HL-60 (cell line): ENCODE measurements around the gene CYSRT1.

ENCODE experiments used
- DNase-seq, 2 experiments: peaks; one replicate each; pipeline ENCODE4 v3.0.0-alpha.2; 2010 to 2020; ENCODE audit warnings: low read depth in 1 of 2, low spot score in 1 of 2
- H3K27ac ChIP-seq: fragments of 250-450 bp; sonication (Bioruptor Pico); replicated peaks from 2 replicates; pipeline ENCODE4 v1.5.1; 2020; ENCODE audit warnings: mild to moderate bottlenecking, moderate library complexity
- H3K27me3 ChIP-seq: fragments of 250-450 bp; sonication (Bioruptor Pico); 2 replicates; pipeline ENCODE4 v1.5.1; 2021; ENCODE audit warnings: mild to moderate bottlenecking, moderate library complexity; ENCODE audit not compliant: insufficient read depth, poor library complexity, severe bottlenecking
- H3K4me3 ChIP-seq: replicated peaks from 2 replicates; pipeline ENCODE4 v1.5.1; 2011; ENCODE audit warnings: mild to moderate bottlenecking, control low read depth, low read length; ENCODE audit not compliant: insufficient read depth
- GABPA ChIP-seq: IDR thresholded peaks from 2 replicates; pipeline ENCODE4 v1.6.1; 2012; ENCODE audit warnings: low read depth
- POLR2AphosphoS5 ChIP-seq: IDR thresholded peaks from 2 replicates; pipeline ENCODE4 v1.6.1; 2012; ENCODE audit warnings: low read depth
- SPI1 ChIP-seq: IDR thresholded peaks from 2 replicates; pipeline ENCODE4 v1.6.1; 2012; ENCODE audit warnings: low read depth, mild to moderate bottlenecking, borderline replicate concordance
- TF ChIP-seq, protein P1 (sequence below): IDR thresholded peaks from 2 replicates; pipeline ENCODE4 v1.6.1; 2012; ENCODE audit warnings: low read depth; ENCODE audit not compliant: insufficient replicate concordance
- TF ChIP-seq, protein P2 (sequence below): IDR thresholded peaks from one replicate; pipeline ENCODE4 v1.5.1; 2011; ENCODE audit warnings: low read length, control low read depth, inconsistent platforms; ENCODE audit not compliant: insufficient read depth

CYSRT1 gene

DNA sequence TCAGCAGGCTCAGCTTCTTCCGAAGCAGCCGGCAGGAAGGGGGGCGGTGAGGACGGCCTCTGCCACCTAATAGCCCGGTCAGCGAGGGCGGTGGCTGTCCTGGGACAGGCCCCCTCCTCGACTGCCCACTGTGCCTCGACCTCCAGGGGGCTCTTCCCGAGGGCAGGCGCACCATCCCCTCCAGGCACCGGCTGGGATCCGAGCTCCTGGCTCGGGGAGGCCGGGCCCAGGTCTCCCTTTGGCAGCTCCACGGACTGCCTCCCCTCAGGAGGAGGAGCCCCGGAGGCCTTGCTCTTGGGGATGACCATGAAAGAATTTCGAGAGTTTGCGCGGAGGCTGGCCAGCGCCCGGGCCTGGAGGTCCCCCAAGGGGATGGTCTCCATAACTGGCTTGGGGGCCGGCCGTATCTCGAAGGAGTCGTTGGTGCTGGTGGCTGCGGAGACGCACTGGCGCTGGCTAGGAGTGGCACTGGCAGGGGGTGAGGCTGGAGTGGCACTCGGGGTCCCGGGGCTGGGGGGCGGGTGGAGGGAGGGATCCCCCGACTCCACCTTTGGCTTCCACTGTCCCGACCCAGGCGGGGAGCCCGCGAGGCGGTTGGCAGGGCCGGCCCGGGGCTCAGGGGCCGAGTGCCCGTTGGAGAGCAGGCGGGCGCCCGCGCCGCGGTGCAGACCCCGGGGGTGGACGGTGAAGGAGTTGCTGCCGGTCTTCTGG lies 25.4 kb upstream of the CYSRT1 start:
- Histone ChIP-seq H3K27me3 (no peaks in the 10 kb centered on the region), H3K4me3 (peak overlapping the region; percentile 36), H3K27ac (no peak overlapping the region)
- TF ChIP-seq POLR2AphosphoS5, result no peak
- TF ChIP-seq, protein P1, sequence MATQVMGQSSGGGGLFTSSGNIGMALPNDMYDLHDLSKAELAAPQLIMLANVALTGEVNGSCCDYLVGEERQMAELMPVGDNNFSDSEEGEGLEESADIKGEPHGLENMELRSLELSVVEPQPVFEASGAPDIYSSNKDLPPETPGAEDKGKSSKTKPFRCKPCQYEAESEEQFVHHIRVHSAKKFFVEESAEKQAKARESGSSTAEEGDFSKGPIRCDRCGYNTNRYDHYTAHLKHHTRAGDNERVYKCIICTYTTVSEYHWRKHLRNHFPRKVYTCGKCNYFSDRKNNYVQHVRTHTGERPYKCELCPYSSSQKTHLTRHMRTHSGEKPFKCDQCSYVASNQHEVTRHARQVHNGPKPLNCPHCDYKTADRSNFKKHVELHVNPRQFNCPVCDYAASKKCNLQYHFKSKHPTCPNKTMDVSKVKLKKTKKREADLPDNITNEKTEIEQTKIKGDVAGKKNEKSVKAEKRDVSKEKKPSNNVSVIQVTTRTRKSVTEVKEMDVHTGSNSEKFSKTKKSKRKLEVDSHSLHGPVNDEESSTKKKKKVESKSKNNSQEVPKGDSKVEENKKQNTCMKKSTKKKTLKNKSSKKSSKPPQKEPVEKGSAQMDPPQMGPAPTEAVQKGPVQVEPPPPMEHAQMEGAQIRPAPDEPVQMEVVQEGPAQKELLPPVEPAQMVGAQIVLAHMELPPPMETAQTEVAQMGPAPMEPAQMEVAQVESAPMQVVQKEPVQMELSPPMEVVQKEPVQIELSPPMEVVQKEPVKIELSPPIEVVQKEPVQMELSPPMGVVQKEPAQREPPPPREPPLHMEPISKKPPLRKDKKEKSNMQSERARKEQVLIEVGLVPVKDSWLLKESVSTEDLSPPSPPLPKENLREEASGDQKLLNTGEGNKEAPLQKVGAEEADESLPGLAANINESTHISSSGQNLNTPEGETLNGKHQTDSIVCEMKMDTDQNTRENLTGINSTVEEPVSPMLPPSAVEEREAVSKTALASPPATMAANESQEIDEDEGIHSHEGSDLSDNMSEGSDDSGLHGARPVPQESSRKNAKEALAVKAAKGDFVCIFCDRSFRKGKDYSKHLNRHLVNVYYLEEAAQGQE, result no peak
- TF ChIP-seq GABPA, result no peak
- TF ChIP-seq SPI1, result no peak
- TF ChIP-seq, protein P2, sequence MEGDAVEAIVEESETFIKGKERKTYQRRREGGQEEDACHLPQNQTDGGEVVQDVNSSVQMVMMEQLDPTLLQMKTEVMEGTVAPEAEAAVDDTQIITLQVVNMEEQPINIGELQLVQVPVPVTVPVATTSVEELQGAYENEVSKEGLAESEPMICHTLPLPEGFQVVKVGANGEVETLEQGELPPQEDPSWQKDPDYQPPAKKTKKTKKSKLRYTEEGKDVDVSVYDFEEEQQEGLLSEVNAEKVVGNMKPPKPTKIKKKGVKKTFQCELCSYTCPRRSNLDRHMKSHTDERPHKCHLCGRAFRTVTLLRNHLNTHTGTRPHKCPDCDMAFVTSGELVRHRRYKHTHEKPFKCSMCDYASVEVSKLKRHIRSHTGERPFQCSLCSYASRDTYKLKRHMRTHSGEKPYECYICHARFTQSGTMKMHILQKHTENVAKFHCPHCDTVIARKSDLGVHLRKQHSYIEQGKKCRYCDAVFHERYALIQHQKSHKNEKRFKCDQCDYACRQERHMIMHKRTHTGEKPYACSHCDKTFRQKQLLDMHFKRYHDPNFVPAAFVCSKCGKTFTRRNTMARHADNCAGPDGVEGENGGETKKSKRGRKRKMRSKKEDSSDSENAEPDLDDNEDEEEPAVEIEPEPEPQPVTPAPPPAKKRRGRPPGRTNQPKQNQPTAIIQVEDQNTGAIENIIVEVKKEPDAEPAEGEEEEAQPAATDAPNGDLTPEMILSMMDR, result no peak
- no peak for DNase-seq

DNA sequence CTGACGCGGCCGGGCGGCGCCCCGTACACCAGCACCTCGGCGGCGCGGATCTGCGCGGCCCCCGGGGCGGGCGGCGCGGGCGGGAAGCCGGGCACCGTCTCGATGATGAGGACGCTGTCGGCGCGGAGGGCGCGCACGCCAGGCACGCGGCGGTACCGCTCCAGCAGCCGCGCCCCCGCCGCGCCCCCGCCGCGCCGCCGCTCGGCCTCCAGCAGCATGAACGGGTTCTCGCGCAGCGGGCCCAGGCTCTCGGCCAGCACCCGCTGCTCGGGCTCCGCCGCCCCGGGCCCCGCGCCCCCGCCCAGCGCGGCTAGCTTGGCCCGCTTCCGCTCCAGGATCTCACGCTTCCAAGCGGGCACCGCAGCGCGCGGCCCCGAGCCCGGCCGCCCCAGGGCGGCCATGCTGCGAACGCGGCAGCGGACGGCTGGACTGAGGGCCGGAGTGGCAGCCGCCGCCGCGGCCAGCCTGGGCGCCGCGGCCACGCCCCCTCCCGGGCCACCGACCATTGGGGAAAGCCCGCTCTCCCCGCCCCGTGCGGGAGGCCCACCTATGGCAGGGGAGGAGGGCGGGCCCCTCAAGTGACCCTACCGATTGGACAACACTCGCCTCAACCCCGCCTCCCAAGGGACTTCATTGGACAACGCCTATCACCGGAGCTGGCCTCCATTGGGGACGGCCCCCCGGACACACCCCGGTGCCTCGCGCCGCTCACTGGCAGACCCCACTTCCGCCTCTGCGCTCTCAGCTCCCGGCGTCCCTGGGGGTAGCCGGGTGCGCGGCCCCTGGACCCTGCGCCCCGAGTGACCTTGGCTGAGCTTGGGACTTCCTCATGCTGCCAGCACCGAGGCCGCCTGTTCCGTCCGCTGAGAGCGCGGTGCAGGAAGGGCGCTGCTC lies 24.4 kb upstream of the CYSRT1 start, which contains the start of gene TPRN:
Gene TPRN, minus strand, starts transcription at position 431 of the 894 bp plus-strand sequence. Its CDS starts 30 bp downstream, at position 401.
- DNase-seq, result peak; percentile 100
- TF ChIP-seq, protein P2, result no peak
- TF ChIP-seq SPI1 (peak; percentile 66), POLR2AphosphoS5 (peak; percentile 74)
- no peaks in the 10 kb centered on the region for H3K27me3 ChIP-seq
- peak within 1 kb of the TSS; percentile 74 for H3K27ac ChIP-seq
- peak within 1 kb of the TSS; percentile 62 for H3K4me3 ChIP-seq

DNA sequence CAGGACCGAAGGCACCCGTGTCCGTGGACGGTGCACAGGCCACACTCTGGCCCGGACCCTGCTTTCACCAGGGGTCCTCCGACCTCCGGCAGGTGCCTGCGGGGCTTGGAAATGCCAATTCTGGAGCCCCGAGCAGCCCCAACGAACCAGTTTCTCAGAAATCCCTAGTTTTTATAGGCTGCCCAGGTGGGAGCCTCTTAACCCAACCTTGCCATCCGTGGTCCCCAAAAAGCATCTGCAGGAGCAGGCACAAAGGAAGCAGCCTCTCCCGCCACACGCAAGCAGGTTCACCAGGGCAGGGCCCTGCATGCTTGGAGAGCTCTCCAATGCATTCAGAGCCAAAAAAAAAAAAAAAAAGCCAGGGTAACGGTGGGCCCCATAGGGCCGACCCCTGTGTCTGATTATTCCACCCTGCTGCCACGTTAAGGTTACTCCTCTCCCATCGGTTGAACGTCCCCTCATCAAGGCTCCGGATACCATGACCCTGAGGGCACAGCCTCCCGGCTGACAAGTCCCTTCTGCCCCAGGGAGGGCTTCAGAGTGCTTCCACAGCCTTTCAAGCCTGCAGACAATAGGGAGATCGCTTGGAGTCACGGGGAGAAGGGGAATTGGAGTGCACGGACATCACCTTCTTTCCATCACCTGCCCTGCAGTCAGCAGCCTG lies 23.6 kb upstream of the CYSRT1 start:
- peak in 1 of 2 experiments; percentile 22 for DNase-seq

More for the DNA sequence above, 23.6 kb upstream of the CYSRT1 start:
- Histone ChIP-seq H3K27ac (peak overlapping the region; percentile 74), H3K4me3 (peak overlapping the region; percentile 62), H3K27me3 (no peaks in the 10 kb centered on the region)
- TF ChIP-seq POLR2AphosphoS5 (no peak), GABPA (no peak), SPI1 (no peak)
- TF ChIP-seq, protein P2, result no peak
